Measurements from ENCODE around the gene SREK1IP1. TPM values are rescaled to one million over a fixed set of nuclear protein-coding genes. Genes with fewer than 3 reads are reported as not detected.
"Not testable (repeated sequence)": the region's sequence is repeated elsewhere in the genome, so short reads cannot be mapped to it uniquely, and the experiment has no call there.

The SREK1IP1 gene
- total and polyA plus RNA-seq, 10 of the 15 experiments (the other 5 are each of a cell fraction or from before 2014, with no cell fraction given), result 9.1 to 60.3 (median 26.9) TPM

DNA sequence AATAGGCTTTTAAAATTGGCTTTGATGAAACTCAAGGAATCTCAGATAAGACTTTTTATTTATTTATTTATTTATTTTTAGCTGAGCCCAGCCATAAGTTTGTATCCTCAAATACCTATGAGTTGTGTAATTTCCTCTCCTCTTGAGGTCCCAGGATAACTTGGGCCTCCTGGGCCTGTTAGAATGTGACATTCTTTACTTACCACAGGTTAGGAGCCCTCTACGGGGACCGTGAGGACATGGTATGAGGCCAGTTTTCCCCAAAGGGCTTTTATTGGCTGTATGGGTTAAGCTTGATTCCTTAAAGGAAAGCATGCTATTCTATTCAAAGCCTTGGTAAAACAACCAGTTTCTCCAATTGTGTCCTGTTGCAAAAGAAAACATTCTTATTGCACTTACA is 61.3 kb downstream of the SREK1IP1 start:
- CTCF ChIA-PET, result interaction anchor here (1.1 kb wide), 1 partner anchor 13 kb away, joined by 4 read pairs; no protein-coding TSS in a partner anchor
- ATAC-seq, result no peak
- RAD21 ChIA-PET (ENCODE audit: unreplicated experiment), result interaction anchor here (1.5 kb wide), 1 partner anchor 75 kb away, joined by 3 read pairs; no protein-coding TSS in a partner anchor
- no TSS peak for BruUV-seq (replicated peaks)
- intact Hi-C loops (cut with micrococcal nuclease; ENCODE audit: unreplicated experiment) (no loop called here), in situ Hi-C loops (cut with MboI) (no loop called here)
- H3K27me3 ChIP-seq (replicated peaks in 1 of 2; ENCODE audit: control insufficient read depth in 2 of 2, insufficient read depth in 2 of 2, low read length in 1 of 2), result no peaks in the 10 kb centered on the region
- SMC1A ChIA-PET (ENCODE audit: uncharacterized antibody, unreplicated experiment), result interaction anchor here (1.4 kb wide), 1 partner anchor 16 kb away, joined by 3 read pairs; no protein-coding TSS in a partner anchor
- no peak overlapping the region for H3K4me3 ChIP-seq
- H3K9me3 ChIP-seq (replicated peaks; ENCODE audit: control insufficient read depth, insufficient read depth, low read length), result no peaks in the 10 kb centered on the region
- no peak overlapping the region for H3K4me2 ChIP-seq (ENCODE audit: control insufficient read depth, insufficient read depth)
- no peaks in the 10 kb centered on the region for H3K36me3 ChIP-seq (ENCODE audit: control insufficient read depth in 2 of 2, insufficient read depth in 2 of 2, low read length in 1 of 2)
- no peak overlapping the region for H3K27ac ChIP-seq (ENCODE audit: control insufficient read depth, insufficient read depth)
- no peak overlapping the region for H3K9ac ChIP-seq (ENCODE audit: control insufficient read depth, insufficient read depth, low read length)
- WGBS (ENCODE audit: insufficient coverage, insufficient replicate concordance, low lambda C conversion rate, missing lambda C conversion rate), result 10% methylated on average over 2 of the region's 2 CpGs
- no peaks in the 10 kb centered on the region for H3K4me1 ChIP-seq (ENCODE audit: control insufficient read depth, insufficient read depth, low read length)
- no peaks in the 10 kb centered on the region for H3K79me2 ChIP-seq (ENCODE audit: control insufficient read depth, insufficient read depth, low read length)
- H4K20me1 ChIP-seq (ENCODE audit: control insufficient read depth, insufficient read depth), result no peaks in the 10 kb centered on the region
- DNase-seq (ENCODE audit: low read depth, low spot score), result no peak
- no peak for FAIRE-seq
- POLR2A ChIA-PET, result no interaction called here
- no peak overlapping the region for H2AFZ ChIP-seq (ENCODE audit: control insufficient read depth, low read depth, low read length)
- no peak for TF ChIP-seq NR2C2 (IDR thresholded peaks at IDR 0.05; ENCODE audit: borderline replicate concordance, control insufficient read depth, insufficient read length, low read depth)
- no peak for TF ChIP-seq GATAD2B (conservative IDR thresholded peaks at IDR 0.05; ENCODE audit: low read depth)
- no peak for TF ChIP-seq BRCA1 (IDR thresholded peaks at IDR 0.05; ENCODE audit: low read depth, low read length)
- no peak for TF ChIP-seq PAX5 (IDR thresholded peaks at IDR 0.05; ENCODE audit: borderline replicate concordance, low read depth, low read length)
- no peak for TF ChIP-seq ZNF217 (IDR thresholded peaks at IDR 0.05)
- TF ChIP-seq NFIC (IDR thresholded peaks at IDR 0.05; ENCODE audit: low read depth, low read length), result no peak
- TF ChIP-seq HCFC1 (IDR thresholded peaks at IDR 0.05; ENCODE audit: low read length), result no peak
- TF ChIP-seq CREB1 (IDR thresholded peaks at IDR 0.05; ENCODE audit: low read depth), result no peak
- TF ChIP-seq FOXK2 (IDR thresholded peaks at IDR 0.05), result no peak
- no peak for TF ChIP-seq HDAC2 (IDR thresholded peaks at IDR 0.05)

DNA sequence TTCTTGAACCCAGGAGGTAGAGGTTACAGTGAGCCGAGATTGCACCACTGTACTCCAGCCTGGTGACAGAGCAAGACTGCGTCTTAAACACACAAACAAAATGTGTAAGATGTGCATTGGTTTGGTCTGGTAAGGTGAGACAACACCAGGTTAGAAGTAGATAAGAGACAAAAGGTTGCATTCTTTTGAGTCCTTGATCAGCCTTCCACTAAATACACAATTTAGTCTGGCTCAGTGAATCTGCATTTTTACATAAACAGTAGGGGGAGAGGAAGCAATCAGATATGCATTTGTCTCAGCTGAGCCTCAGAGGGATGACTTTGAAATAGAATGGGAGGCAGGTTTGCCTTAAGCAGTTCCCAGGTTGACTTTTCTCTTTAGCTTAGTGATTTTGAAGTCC is 62.4 kb downstream of the SREK1IP1 start:
- POLR2A ChIA-PET; H3K27me3 ChIP-seq (replicated peaks in 1 of 2; ENCODE audit: control insufficient read depth in 2 of 2, insufficient read depth in 2 of 2, low read length in 1 of 2); ATAC-seq; H4K20me1 ChIP-seq (ENCODE audit: control insufficient read depth, insufficient read depth); H3K27ac ChIP-seq (ENCODE audit: control insufficient read depth, insufficient read depth); H3K9ac ChIP-seq (ENCODE audit: control insufficient read depth, insufficient read depth, low read length); H3K4me2 ChIP-seq (ENCODE audit: control insufficient read depth, insufficient read depth); H3K4me1 ChIP-seq (ENCODE audit: control insufficient read depth, insufficient read depth, low read length); BruUV-seq (replicated peaks); FAIRE-seq; H3K9me3 ChIP-seq (replicated peaks; ENCODE audit: control insufficient read depth, insufficient read depth, low read length); H2AFZ ChIP-seq (ENCODE audit: control insufficient read depth, low read depth, low read length); in situ Hi-C loops (cut with MboI); H3K79me2 ChIP-seq (ENCODE audit: control insufficient read depth, insufficient read depth, low read length); intact Hi-C loops (cut with micrococcal nuclease; ENCODE audit: unreplicated experiment); H3K36me3 ChIP-seq (ENCODE audit: control insufficient read depth in 2 of 2, insufficient read depth in 2 of 2, low read length in 1 of 2); H3K4me3 ChIP-seq; DNase-seq (ENCODE audit: low read depth, low spot score): not testable (repeated sequence)
- ChIA-PET RAD21 (ENCODE audit: unreplicated experiment) (interaction anchor here (1.5 kb wide), 1 partner anchor 76 kb away, joined by 3 read pairs; no protein-coding TSS in a partner anchor), SMC1A (ENCODE audit: uncharacterized antibody, unreplicated experiment) (interaction anchor here (0.6 kb wide), 1 partner anchor 171 kb away, joined by 3 read pairs; no protein-coding TSS in a partner anchor), CTCF (interaction anchor here (0.6 to 1.1 kb wide), 3 partner anchors 14 to 398 kb away, joined by 3 to 5 read pairs (median 4); no protein-coding TSS in a partner anchor)
- WGBS (ENCODE audit: insufficient coverage, insufficient replicate concordance, low lambda C conversion rate, missing lambda C conversion rate), result 47% methylated on average over 2 of the region's 2 CpGs

Measured in GM12878 (cell line).